Lung (tissue), 16 donors: ENCODE measurements around the gene ACTL6B. TPM values are rescaled to one million over a fixed set of nuclear protein-coding genes. Genes with fewer than 3 reads are reported as not detected.
"Not testable (repeated sequence)": the region's sequence is repeated elsewhere in the genome, so short reads cannot be mapped to it uniquely, and the experiment has no call there.

ENCODE experiments used
- ATAC-seq: fragments of 200-7000 bp; cut with Tn5 transposase; one replicate; pipeline ENCODE4 v1.9.1; 2020; ENCODE audit warnings: moderate number of reproducible peaks; ENCODE audit not compliant: insufficient read depth, low FRiP score
- DNase-seq, 3 donors: peaks; one replicate each; pipeline ENCODE4 v3.0.0-alpha.2; 2013 to 2017
- H3K27ac ChIP-seq, 2 donors: one replicate each; pipeline ENCODE4 v1.5.1; 2013; ENCODE audit warnings: mild to moderate bottlenecking in 2 of 2, moderate library complexity in 2 of 2, control low read depth in 1 of 2, inconsistent platforms in 1 of 2, low read depth in 1 of 2, low read length in 1 of 2
- H3K27me3 ChIP-seq, 3 donors: one replicate each; pipeline ENCODE4 v1.5.1; 2013; ENCODE audit warnings: low read length in 2 of 3; ENCODE audit not compliant: control insufficient read depth in 3 of 3, insufficient read depth in 3 of 3
- H3K36me3 ChIP-seq, 4 donors: one replicate each; pipeline ENCODE4 v1.5.1; 2013; ENCODE audit warnings: low read length in 4 of 4, mild to moderate bottlenecking in 1 of 4, moderate library complexity in 1 of 4; ENCODE audit not compliant: control insufficient read depth in 4 of 4, insufficient read depth in 4 of 4
- H3K4me1 ChIP-seq, 5 donors: one replicate each; pipeline ENCODE4 v1.5.1; 2013; ENCODE audit warnings: low read length in 5 of 5, mild to moderate bottlenecking in 2 of 5, moderate library complexity in 1 of 5; ENCODE audit not compliant: control insufficient read depth in 5 of 5, insufficient read depth in 5 of 5
- H3K4me3 ChIP-seq: one replicate; pipeline ENCODE4 v1.5.1; 2013; ENCODE audit warnings: mild to moderate bottlenecking, control low read depth, moderate library complexity
- H3K9ac ChIP-seq, 2 donors: one replicate each; pipeline ENCODE4 v1.5.1; 2013; ENCODE audit warnings: low read length in 2 of 2, control low read depth in 1 of 2; ENCODE audit not compliant: insufficient read depth in 1 of 2
- H3K9me3 ChIP-seq, 4 donors: one replicate each; pipeline ENCODE4 v1.5.1; 2013; ENCODE audit warnings: low read length in 3 of 4, mild to moderate bottlenecking in 1 of 4, moderate library complexity in 1 of 4; ENCODE audit not compliant: control insufficient read depth in 4 of 4, insufficient read depth in 3 of 4
- WGBS, 2 donors: extraction: QIAGEN DNeasy Blood & Tissue Kit; methylation state at CpG; one replicate each; pipeline ENCODE4 v1.1.7; 2013; 5-methylcytosine and 5-hydroxymethylcytosine counted together
- long read RNA-seq, 5 donors: transcript quantifications; one replicate each; lab custom pipeline, GENCODE V29; 2026
- polyA plus RNA-seq, 2 donors: library from polyadenylated mRNA; stranded (reverse); fragments of 200-250 nt; gene quantifications; one replicate each; pipeline ENCODE4 v1.2.1, GENCODE V29; 2013
- total RNA-seq, 2 donors: library from RNA; depleted of rRNA in 1 of 2; stranded (reverse); fragments of >200 nt in 1 of 2; gene quantifications; one replicate each; pipeline ENCODE4 v1.2.1, GENCODE V29; 2014 to 2021
- TF ChIP-seq, protein P1 (sequence below): IDR thresholded peaks from 2 replicates; pipeline ENCODE4 v1.5.1; 2012; ENCODE audit warnings: mild to moderate bottlenecking; ENCODE audit errors: control extremely low read depth, extremely low read depth
- donor health status: control.
- donor health status: control.
- donor health status: Bipolar disorder and iron deficiency.
- donor health status: healthy.
- donor health status: DM: yes; HTN: yes; CAD: no.

Gene ACTL6B
- not detected for total RNA-seq
- polyA plus RNA-seq = not detected
- long read RNA-seq, donor 1 = 0 reads
- long read RNA-seq, donor 2 = 0 reads
- long read RNA-seq, donor 3 = 0 reads
- long read RNA-seq, donor 4 = 0 reads
- long read RNA-seq, donor 5 = 0 reads

- TF ChIP-seq, protein P1, sequence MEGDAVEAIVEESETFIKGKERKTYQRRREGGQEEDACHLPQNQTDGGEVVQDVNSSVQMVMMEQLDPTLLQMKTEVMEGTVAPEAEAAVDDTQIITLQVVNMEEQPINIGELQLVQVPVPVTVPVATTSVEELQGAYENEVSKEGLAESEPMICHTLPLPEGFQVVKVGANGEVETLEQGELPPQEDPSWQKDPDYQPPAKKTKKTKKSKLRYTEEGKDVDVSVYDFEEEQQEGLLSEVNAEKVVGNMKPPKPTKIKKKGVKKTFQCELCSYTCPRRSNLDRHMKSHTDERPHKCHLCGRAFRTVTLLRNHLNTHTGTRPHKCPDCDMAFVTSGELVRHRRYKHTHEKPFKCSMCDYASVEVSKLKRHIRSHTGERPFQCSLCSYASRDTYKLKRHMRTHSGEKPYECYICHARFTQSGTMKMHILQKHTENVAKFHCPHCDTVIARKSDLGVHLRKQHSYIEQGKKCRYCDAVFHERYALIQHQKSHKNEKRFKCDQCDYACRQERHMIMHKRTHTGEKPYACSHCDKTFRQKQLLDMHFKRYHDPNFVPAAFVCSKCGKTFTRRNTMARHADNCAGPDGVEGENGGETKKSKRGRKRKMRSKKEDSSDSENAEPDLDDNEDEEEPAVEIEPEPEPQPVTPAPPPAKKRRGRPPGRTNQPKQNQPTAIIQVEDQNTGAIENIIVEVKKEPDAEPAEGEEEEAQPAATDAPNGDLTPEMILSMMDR = no peak
- ATAC-seq = peak; percentile 74
- DNase-seq = peak; percentile 49 to 71 (median 57)
- Histone ChIP-seq H3K9ac (no peak within 1 kb of the TSS), H3K4me1 (peaks cover 0 to 3% (median 0%) of the 10 kb centered on the region in 5 donors), H3K36me3 (no peaks in the 10 kb centered on the region), H3K27me3 (peaks cover 0 to 15% (median 5%) of the 10 kb centered on the region in 3 donors), H3K9me3 (no peaks in the 10 kb centered on the region), H3K4me3 (no peak within 1 kb of the TSS), H3K27ac (no peak within 1 kb of the TSS)
- 11 to 13% methylated on average over 46 to 63 of the region's 63 CpGs for WGBS, 2 donors
These were observed at the start of gene ACTL6B for GRCh38 chr7:100655908-100656674. ACTL6B (minus strand) TSS chr7:100656448; CDS start chr7:100656354, 94 bp downstream.

- WGBS, 2 donors = 0% methylated on average over 25 of the region's 25 CpGs
- ATAC-seq = peak; percentile 78
- no peaks in the 10 kb centered on the region for H3K9me3 ChIP-seq
- H3K27me3 ChIP-seq = no peaks in the 10 kb centered on the region
- DNase-seq = peak; percentile 84 to 88 (median 86)
- peaks cover 0 to 5% (median 3%) of the 10 kb centered on the region in 4 donors for H3K36me3 ChIP-seq
- peak overlapping the region; percentile 85 for H3K4me3 ChIP-seq
- peaks cover 6 to 16% (median 6%) of the 10 kb centered on the region in 5 donors for H3K4me1 ChIP-seq
- peak overlapping the region; percentile 93 to 98 for H3K27ac ChIP-seq
- peak overlapping the region in 1 of 2 donors; percentile 23 for H3K9ac ChIP-seq
- TF ChIP-seq, protein P1 = peak; percentile 47
These were observed 49.1 kb upstream of the ACTL6B start for GRCh38 chr7:100705320-100705752.

DNA sequence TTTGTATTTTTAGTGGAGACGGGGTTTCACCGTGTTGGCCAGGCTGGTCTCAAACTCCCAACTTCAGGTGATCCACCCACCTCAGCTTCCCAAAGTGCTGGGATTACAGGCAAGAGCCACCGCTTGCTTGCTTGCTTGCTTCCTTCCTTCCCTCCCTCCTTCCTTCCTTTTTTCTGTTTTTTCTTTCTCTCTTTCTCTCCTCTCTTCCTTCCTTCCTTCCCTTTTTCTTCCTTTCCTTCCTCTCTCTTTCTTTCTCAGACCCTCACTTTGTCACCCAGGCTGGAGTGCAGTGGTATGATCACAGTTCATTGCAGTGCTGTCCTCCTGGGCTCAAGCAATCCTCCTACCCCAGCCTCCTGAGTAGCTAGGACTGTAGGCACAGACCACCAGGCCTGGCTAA, 44.8 kb upstream of the ACTL6B start:
- WGBS, 2 donors = 52 to 73% methylated on average over 3 of the region's 3 CpGs
- H3K36me3 ChIP-seq, H3K4me1 ChIP-seq, ATAC-seq, H3K4me3 ChIP-seq, DNase-seq, H3K27ac ChIP-seq, H3K9me3 ChIP-seq, H3K9ac ChIP-seq, H3K27me3 ChIP-seq: not testable (repeated sequence)

DNA sequence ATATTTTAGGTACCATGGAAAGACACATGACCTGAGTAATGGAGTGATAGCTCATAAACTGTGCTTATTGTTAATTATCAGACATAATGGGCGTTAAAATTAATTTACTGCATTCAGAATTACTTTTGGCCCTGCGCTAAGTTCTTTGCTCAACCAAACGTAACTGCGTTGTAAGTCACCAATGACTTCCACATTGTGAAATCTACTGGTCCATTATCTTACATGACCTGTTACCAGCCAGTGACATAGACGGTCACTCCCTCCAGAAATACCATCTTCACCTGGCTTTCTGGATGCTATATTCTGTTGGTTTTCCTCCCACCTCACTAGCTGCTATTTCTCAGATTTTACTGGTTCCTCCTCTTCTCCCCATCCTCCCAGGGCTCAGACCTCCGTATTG, 42.8 kb upstream of the ACTL6B start:
- Histone ChIP-seq H3K27ac (no peak overlapping the region), H3K36me3 (no peaks in the 10 kb centered on the region), H3K9ac (no peak overlapping the region), H3K9me3 (no peaks in the 10 kb centered on the region), H3K4me1 (no peaks in the 10 kb centered on the region), H3K4me3 (no peak overlapping the region), H3K27me3 (no peaks in the 10 kb centered on the region)
- TF ChIP-seq, protein P1 = no peak
- no peak for DNase-seq
- no peak for ATAC-seq
- 49 to 59% methylated on average over 6 of the region's 6 CpGs for WGBS, 2 donors
